Right atrium auricular region (tissue), 2 donors: Measurements from ENCODE around the gene DUSP5. TPM values are rescaled to one million over a fixed set of nuclear protein-coding genes. Genes with fewer than 3 reads are reported as not detected.

Experiments used
- DNase-seq: peaks from one replicate; pipeline ENCODE4 v3.0.0-alpha.2; 2019; ENCODE audit warnings: low spot score
- H3K27ac ChIP-seq, 2 donors: fragments of 200-600 bp; sonication (generic); 1 replicate in 1 of 2; 2 replicates in 1 of 2; pipeline ENCODE4 v1.5.1; 2016 to 2019
- H3K27me3 ChIP-seq, 2 donors: fragments of 200-600 bp; sonication (generic); one replicate each; pipeline versions ENCODE4 v1.5.1 to v1.6.0; 2017 to 2019
- H3K36me3 ChIP-seq: fragments of 200-600 bp; sonication (generic); one replicate; pipeline ENCODE4 v1.5.1; 2016
- H3K4me1 ChIP-seq, 2 donors: fragments of 200-600 bp; sonication (generic); one replicate each; pipeline versions ENCODE4 v1.5.1 to v1.6.0; 2017 to 2019
- H3K4me3 ChIP-seq, 2 donors: fragments of 200-600 bp; sonication (generic); 1 replicate in 1 of 2; 2 replicates in 1 of 2; pipeline ENCODE4 v1.5.1; 2017 to 2019; ENCODE audit warnings: mild to moderate bottlenecking in 1 of 2, moderate library complexity in 1 of 2
- H3K9me3 ChIP-seq, 2 donors: fragments of 200-600 bp; sonication (generic); one replicate each; pipeline ENCODE4 v1.5.1; 2019
- total RNA-seq, 2 donors: library from RNA; depleted of rRNA; stranded (reverse); fragments of >200 nt; gene quantifications; one replicate each; pipeline ENCODE4 v1.1.0, GENCODE V29; 2016
- TF ChIP-seq, protein P1 (sequence below), 2 donors: fragments of 200-600 bp; sonication (generic); IDR thresholded peaks; one replicate each; pipeline ENCODE4 v1.5.1; 2019; ENCODE audit warnings: antibody characterized with exemption in 2 of 2

DUSP5 gene
- total RNA-seq, 2 donors from 2014 or later = 17.8 to 28.4 TPM

DNA sequence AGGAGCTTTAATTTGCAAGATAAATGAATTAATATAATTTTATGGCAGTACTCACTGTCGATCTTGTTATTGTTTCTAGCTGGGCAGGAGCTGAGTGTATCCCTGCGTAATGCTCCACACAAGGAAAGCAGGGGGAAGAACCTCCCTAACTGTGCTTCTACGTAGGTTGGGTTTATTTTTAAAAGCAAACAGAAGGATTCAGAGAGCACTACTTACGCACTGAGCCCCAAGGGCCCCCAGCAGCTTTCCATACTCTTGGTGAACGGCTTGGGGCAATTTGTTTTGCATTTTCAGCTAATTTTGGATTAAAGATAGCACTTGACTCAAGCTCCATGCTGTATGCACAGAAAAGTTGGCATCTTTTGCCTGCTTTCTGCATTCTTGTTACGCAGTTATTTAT is 9.6 kb downstream of the DUSP5 start:
- no peak for DNase-seq
- no peak overlapping the region for H3K4me3 ChIP-seq
- TF ChIP-seq, protein P1, sequence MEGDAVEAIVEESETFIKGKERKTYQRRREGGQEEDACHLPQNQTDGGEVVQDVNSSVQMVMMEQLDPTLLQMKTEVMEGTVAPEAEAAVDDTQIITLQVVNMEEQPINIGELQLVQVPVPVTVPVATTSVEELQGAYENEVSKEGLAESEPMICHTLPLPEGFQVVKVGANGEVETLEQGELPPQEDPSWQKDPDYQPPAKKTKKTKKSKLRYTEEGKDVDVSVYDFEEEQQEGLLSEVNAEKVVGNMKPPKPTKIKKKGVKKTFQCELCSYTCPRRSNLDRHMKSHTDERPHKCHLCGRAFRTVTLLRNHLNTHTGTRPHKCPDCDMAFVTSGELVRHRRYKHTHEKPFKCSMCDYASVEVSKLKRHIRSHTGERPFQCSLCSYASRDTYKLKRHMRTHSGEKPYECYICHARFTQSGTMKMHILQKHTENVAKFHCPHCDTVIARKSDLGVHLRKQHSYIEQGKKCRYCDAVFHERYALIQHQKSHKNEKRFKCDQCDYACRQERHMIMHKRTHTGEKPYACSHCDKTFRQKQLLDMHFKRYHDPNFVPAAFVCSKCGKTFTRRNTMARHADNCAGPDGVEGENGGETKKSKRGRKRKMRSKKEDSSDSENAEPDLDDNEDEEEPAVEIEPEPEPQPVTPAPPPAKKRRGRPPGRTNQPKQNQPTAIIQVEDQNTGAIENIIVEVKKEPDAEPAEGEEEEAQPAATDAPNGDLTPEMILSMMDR (IDR thresholded peaks at IDR 0.05) = no peak
- H3K4me1 ChIP-seq = peaks cover 0 to 73% of the 10 kb centered on the region in 2 donors
- H3K27me3 ChIP-seq = no peaks in the 10 kb centered on the region
- H3K36me3 ChIP-seq = peaks cover 29% of the 10 kb centered on the region
- no peaks in the 10 kb centered on the region for H3K9me3 ChIP-seq
- H3K27ac ChIP-seq = peak overlapping the region in 1 of 2 donors; percentile 5

DNA sequence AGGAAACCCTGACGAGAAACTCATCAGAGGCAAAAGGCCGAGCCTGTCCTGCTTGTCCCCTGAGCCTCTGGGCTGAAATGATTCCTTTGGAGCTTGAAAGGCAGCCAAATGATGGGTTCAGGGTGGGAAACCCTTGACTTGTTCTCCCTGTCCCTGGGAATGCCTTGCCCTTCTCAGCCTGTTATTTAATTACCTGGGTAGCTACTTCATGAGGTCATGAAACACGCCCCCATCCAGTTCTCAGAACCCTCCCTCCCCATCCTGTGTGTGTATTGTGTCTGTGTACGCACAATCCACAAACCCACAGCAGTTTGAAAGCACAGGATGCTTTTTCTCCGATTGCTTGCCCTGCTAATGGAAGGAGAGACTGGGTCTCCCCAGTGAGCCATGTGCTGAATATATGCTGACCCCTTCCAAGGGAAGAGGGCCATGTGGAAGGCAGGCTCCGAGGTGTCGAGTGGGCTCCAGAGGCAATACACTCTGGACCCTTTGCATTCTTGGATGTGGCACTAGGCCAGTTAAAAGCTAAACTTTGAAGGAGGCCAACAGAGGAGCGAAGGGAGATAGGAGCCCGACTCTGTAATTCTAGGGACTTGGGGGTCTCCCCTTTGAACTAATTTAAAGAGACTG is 10.6 kb downstream of the DUSP5 start:
- peaks cover 0 to 63% of the 10 kb centered on the region in 2 donors for H3K4me1 ChIP-seq
- TF ChIP-seq, protein P1 (IDR thresholded peaks at IDR 0.05) = no peak

GRCh38 chr10:110508806-110509544 is 11.3 kb downstream of the DUSP5 start:
- H3K27me3 ChIP-seq = no peaks in the 10 kb centered on the region

More for the DNA sequence above, 10.6 kb downstream of the DUSP5 start:
- Histone ChIP-seq H3K4me3 (no peak overlapping the region), H3K36me3 (peaks cover 29% of the 10 kb centered on the region), H3K27ac (peak overlapping the region in 1 of 2 donors; percentile 52), H3K27me3 (no peaks in the 10 kb centered on the region), H3K9me3 (no peaks in the 10 kb centered on the region)
- no peak for DNase-seq

DNA sequence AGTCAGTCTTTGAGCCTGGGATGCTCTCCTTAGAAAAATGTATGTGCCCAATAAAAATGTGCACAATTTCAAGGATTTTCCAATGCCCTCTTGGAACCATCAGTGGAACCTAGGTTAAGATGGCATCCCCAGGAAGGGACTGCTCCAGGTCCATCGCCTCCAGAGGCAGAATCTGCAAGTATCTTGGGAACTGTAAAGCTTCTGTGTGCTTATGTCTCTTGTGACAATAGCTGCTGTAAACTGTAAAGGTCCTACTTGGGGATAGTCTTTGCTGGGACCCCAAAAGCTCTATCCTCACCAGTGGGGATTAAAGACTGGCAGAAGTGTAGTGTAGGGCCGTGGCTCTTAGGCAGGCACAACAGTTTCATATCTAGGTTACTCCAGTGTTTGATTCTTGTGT is 11.9 kb downstream of the DUSP5 start:
- Histone ChIP-seq H3K4me3 (no peak overlapping the region), H3K36me3 (peaks cover 29% of the 10 kb centered on the region), H3K27me3 (no peaks in the 10 kb centered on the region), H3K4me1 (peaks cover 0 to 51% of the 10 kb centered on the region in 2 donors), H3K27ac (peak overlapping the region; percentile 52 to 71), H3K9me3 (no peaks in the 10 kb centered on the region)
- DNase-seq = no peak
- TF ChIP-seq, protein P1 (IDR thresholded peaks at IDR 0.05) = no peak

More at GRCh38 chr10:110508806-110509544, 11.3 kb downstream of the DUSP5 start:
- peaks cover 29% of the 10 kb centered on the region for H3K36me3 ChIP-seq
- H3K4me3 ChIP-seq = no peak overlapping the region
- TF ChIP-seq, protein P1 (IDR thresholded peaks at IDR 0.05) = no peak
- peaks cover 0 to 56% of the 10 kb centered on the region in 2 donors for H3K4me1 ChIP-seq
- peak overlapping the region; percentile 52 to 71 for H3K27ac ChIP-seq
- DNase-seq = no peak
- H3K9me3 ChIP-seq = no peaks in the 10 kb centered on the region

DNA sequence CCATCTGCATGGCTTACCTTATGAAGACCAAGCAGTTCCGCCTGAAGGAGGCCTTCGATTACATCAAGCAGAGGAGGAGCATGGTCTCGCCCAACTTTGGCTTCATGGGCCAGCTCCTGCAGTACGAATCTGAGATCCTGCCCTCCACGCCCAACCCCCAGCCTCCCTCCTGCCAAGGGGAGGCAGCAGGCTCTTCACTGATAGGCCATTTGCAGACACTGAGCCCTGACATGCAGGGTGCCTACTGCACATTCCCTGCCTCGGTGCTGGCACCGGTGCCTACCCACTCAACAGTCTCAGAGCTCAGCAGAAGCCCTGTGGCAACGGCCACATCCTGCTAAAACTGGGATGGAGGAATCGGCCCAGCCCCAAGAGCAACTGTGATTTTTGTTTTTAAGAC is 12.4 kb downstream of the DUSP5 start:
- H3K27me3 ChIP-seq = no peaks in the 10 kb centered on the region
- no peak overlapping the region for H3K4me3 ChIP-seq
- no peak for DNase-seq
- TF ChIP-seq, protein P1 (IDR thresholded peaks at IDR 0.05) = no peak
- peaks cover 0 to 45% of the 10 kb centered on the region in 2 donors for H3K4me1 ChIP-seq
- H3K27ac ChIP-seq = no peak overlapping the region
- no peaks in the 10 kb centered on the region for H3K9me3 ChIP-seq
- H3K36me3 ChIP-seq = peaks cover 29% of the 10 kb centered on the region
